Ascending aorta (tissue), 2 donors: ENCODE data around the gene CCDC7. TPM values are rescaled to one million over a fixed set of nuclear protein-coding genes. Genes with fewer than 3 reads are reported as not detected.
"Not testable (repeated sequence)": the region's sequence is repeated elsewhere in the genome, so short reads cannot be mapped to it uniquely, and the experiment has no call there.

Source experiments
- DNase-seq, 2 donors: peaks; one replicate each; pipeline ENCODE4 v3.0.0-alpha.2; 2019; ENCODE audit warnings: low spot score in 2 of 2
- H3K27ac ChIP-seq, 2 donors: fragments of 200-600 bp; sonication (generic); one replicate each; pipeline ENCODE4 v1.5.1; 2016 to 2017; ENCODE audit warnings: mild to moderate bottlenecking in 1 of 2
- H3K27me3 ChIP-seq: fragments of 200-600 bp; sonication (generic); one replicate; pipeline ENCODE4 v1.5.1; 2017
- H3K36me3 ChIP-seq, 2 donors: fragments of 200-600 bp; sonication (generic); one replicate each; pipeline ENCODE4 v1.5.1; 2016
- H3K4me1 ChIP-seq, 2 donors: fragments of 200-600 bp; sonication (generic); one replicate each; pipeline ENCODE4 v1.5.1; 2016 to 2017; ENCODE audit warnings: mild to moderate bottlenecking in 1 of 2
- H3K4me3 ChIP-seq, 2 donors: fragments of 200-600 bp; sonication (generic); one replicate each; pipeline ENCODE4 v1.5.1; 2016 to 2017; ENCODE audit warnings: mild to moderate bottlenecking in 1 of 2
- H3K9me3 ChIP-seq, 2 donors: fragments of 200-600 bp; sonication (generic); one replicate each; pipeline ENCODE4 v1.5.1; 2016
- intact Hi-C: fragments of 100-400 bp; cut with DNase I; formaldehyde crosslinking; loops from one replicate; pipeline ENCODE4 v1.15.1; 2023
- total RNA-seq: library from RNA; depleted of rRNA; stranded (reverse); fragments of >200 nt; gene quantifications from one replicate; pipeline ENCODE4 v1.1.0, GENCODE V29; 2016
- TF ChIP-seq, protein P1 (sequence below), 3 experiments: fragments of 200-600 bp in 2 of 3; fragments of 450-650 bp in 1 of 3; sonication (generic) in 2 of 3; IDR thresholded peaks; one replicate each; pipeline ENCODE4 v1.5.1; 2016 to 2019; ENCODE audit warnings: antibody characterized with exemption in 3 of 3, mild to moderate bottlenecking in 1 of 3, moderate library complexity in 1 of 3

Gene CCDC7
- total RNA-seq, 1 donor from 2014 or later: 56.9 TPM

DNA sequence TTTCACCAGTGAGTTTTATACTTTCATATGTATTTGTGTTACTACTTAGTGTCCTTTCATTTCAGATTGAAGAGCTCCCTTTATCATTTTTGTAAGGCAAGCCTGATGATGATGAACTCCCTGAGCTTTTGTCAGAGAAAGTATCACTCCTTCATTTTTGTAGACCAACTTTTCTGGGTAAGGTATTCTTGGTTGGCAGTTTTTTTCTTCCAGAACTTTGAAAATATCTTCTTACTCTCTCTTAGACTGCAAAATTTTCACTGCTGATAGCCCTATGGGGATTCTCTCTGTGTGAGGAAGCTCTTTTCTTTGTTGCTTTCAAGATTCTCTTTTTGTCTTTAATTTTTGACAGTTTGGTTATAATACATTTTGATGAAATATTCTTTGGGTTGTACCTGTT is 35.7 kb downstream of the CCDC7 start:
- peaks cover 17 to 39% of the 10 kb centered on the region in 2 donors for H3K36me3 ChIP-seq
- intact Hi-C loops: no loop called here
- no peaks in the 10 kb centered on the region for H3K27me3 ChIP-seq
- no peak overlapping the region for H3K4me3 ChIP-seq
- no peak overlapping the region for H3K27ac ChIP-seq
- H3K9me3 ChIP-seq: peaks cover 6 to 17% of the 10 kb centered on the region in 2 donors
- DNase-seq: no peak
- H3K4me1 ChIP-seq: no peaks in the 10 kb centered on the region
- TF ChIP-seq, protein P1, sequence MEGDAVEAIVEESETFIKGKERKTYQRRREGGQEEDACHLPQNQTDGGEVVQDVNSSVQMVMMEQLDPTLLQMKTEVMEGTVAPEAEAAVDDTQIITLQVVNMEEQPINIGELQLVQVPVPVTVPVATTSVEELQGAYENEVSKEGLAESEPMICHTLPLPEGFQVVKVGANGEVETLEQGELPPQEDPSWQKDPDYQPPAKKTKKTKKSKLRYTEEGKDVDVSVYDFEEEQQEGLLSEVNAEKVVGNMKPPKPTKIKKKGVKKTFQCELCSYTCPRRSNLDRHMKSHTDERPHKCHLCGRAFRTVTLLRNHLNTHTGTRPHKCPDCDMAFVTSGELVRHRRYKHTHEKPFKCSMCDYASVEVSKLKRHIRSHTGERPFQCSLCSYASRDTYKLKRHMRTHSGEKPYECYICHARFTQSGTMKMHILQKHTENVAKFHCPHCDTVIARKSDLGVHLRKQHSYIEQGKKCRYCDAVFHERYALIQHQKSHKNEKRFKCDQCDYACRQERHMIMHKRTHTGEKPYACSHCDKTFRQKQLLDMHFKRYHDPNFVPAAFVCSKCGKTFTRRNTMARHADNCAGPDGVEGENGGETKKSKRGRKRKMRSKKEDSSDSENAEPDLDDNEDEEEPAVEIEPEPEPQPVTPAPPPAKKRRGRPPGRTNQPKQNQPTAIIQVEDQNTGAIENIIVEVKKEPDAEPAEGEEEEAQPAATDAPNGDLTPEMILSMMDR (IDR thresholded peaks at IDR 0.05): no peak

DNA sequence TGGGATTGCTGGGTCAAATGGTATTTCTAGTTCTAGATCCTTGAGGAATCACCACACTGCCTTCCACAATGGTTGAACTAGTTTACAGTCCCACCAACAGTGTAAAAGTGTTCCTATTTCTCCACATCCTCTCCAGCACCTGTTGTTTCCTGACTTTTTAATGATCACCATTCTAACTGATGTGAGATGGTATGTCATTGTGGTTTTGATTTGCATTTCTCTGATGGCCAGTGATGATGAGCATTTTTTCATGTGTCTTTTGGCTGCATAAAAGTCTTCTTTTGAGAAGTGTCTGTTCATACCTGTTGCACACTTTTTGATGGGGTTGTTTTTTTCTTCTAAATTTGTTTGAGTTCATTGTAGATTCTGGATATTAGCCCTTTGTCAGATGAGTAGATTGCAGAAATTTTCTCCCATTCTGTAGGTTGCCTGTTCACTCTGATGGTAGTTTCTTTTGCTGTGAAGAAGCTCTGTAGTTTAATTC is 37.1 kb downstream of the CCDC7 start:
- Histone ChIP-seq H3K9me3 (peaks cover 6 to 19% of the 10 kb centered on the region in 2 donors), H3K36me3 (peaks cover 23 to 44% of the 10 kb centered on the region in 2 donors)
- intact Hi-C loops, DNase-seq, H3K4me3 ChIP-seq, H3K27me3 ChIP-seq, H3K4me1 ChIP-seq, H3K27ac ChIP-seq: not testable (repeated sequence)

DNA sequence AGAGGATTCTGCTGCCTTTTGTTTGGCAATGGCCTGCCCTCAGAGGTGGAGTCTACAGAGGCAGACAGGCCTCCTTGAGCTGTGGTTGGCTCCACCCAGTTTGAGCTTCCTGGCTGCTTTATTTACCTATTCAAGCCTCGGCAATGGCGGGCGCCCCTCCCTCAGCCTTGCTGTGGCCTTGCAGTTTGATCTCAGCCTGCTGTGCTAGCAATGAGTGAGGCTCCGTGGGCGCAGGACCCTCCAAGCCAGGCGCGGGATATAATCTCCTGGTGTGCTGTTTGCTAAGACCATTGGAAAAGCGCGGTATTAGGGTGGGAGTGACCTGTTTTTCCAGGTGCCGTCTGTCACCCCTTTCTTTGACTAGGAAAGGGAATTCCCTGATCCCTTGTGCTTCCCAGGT is 42.1 kb downstream of the CCDC7 start:
- H3K27ac ChIP-seq, DNase-seq, H3K9me3 ChIP-seq, H3K4me1 ChIP-seq, intact Hi-C loops, H3K27me3 ChIP-seq, H3K4me3 ChIP-seq: not testable (repeated sequence)
- peaks cover 15 to 31% of the 10 kb centered on the region in 2 donors for H3K36me3 ChIP-seq

GRCh38 chr10:32489158-32489557 is 43.2 kb downstream of the CCDC7 start:
- Histone ChIP-seq H3K27me3 (no peaks in the 10 kb centered on the region), H3K36me3 (peaks cover 15 to 27% of the 10 kb centered on the region in 2 donors), H3K4me3 (no peak overlapping the region), H3K27ac (no peak overlapping the region), H3K4me1 (no peaks in the 10 kb centered on the region), H3K9me3 (peaks cover 0 to 5% of the 10 kb centered on the region in 2 donors)
- DNase-seq: no peak
- intact Hi-C loops: no loop called here
- TF ChIP-seq, protein P1 (IDR thresholded peaks at IDR 0.05): no peak

- intact Hi-C loops: no loop called here
- no peaks in the 10 kb centered on the region for H3K4me1 ChIP-seq
- DNase-seq: no peak
- TF ChIP-seq, protein P1 (IDR thresholded peaks at IDR 0.05): no peak
- H3K27ac ChIP-seq: no peak overlapping the region
- H3K9me3 ChIP-seq: peaks cover 0 to 5% of the 10 kb centered on the region in 2 donors
- H3K27me3 ChIP-seq: no peaks in the 10 kb centered on the region
- no peak overlapping the region for H3K4me3 ChIP-seq
- H3K36me3 ChIP-seq: peaks cover 15 to 27% of the 10 kb centered on the region in 2 donors
Observed at GRCh38 chr10:32489901-32490300, 44.0 kb downstream of the CCDC7 start.

DNA sequence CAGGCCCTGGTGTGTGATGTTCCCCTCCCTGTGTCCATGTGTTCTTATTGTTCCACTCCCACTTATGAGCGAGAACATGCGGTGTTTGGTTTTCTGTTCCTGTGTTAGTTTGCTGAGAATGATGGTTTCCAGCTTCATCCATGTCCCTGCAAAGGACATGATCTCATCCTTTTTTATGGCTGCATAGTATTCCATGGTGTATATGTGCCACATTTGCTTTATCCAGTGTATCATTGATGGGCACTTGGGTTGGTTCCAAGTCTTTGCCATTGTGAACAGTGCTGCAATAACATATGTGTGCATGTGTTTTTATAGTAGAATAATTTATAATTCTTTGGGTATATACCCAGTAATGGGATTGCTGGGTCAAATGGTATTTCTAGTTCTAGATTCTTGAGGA is 48.6 kb downstream of the CCDC7 start:
- intact Hi-C loops, DNase-seq: not testable (repeated sequence)
- H3K9me3 ChIP-seq: peaks cover 0 to 11% of the 10 kb centered on the region in 2 donors

DNA sequence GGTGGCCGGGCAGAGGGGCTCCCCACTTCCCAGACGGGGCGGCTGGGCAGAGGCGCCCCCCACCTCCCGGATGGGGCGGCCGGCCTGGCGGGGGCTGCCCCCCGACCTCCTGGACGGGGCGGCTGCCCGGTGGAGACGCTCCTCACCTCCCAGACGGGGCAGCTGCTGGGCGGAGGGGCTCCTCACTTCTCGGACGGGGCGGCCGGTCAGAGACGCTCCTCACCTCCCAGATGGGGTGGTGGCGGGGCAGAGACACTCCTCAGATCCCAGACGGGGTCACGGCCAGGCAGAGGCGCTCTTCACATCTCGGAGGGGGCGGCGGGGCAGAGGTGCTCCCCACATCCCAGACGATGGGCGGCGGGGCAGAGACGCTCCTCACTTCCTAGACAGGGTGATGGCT is 54.2 kb downstream of the CCDC7 start:
- H3K4me1 ChIP-seq, H3K27ac ChIP-seq, H3K9me3 ChIP-seq, H3K4me3 ChIP-seq, DNase-seq, H3K27me3 ChIP-seq, intact Hi-C loops: not testable (repeated sequence)
- peaks cover 5 to 12% of the 10 kb centered on the region in 2 donors for H3K36me3 ChIP-seq

More for the DNA sequence above, 48.6 kb downstream of the CCDC7 start:
- not testable (repeated sequence) for H3K4me3 ChIP-seq, H3K27ac ChIP-seq, H3K27me3 ChIP-seq, H3K36me3 ChIP-seq, H3K4me1 ChIP-seq

DNA sequence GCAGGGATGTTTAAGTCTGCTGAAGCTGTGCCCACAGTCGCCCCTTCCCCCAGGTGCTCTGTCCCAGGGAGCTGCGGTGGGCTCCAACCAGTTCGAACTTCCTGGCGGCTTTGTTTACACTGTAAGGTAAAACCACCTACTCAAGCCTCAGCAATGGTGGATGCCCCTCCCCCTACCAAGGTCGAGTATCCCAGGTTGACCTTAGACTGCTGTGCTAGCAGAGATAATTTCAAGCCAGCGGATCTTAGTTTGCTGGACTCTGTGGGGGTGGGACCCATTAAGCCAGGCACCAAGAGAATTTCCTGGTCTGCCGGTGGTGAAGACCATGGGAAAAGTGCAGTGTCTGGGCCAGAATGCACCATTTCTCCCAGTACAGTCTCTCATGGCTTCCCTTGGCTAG is 56.0 kb downstream of the CCDC7 start:
- H3K27ac ChIP-seq: no peak overlapping the region
- peaks cover 5 to 14% of the 10 kb centered on the region in 2 donors for H3K36me3 ChIP-seq
- H3K27me3 ChIP-seq: no peaks in the 10 kb centered on the region
- no peak for DNase-seq
- TF ChIP-seq, protein P1 (IDR thresholded peaks at IDR 0.05): no peak
- no peaks in the 10 kb centered on the region for H3K9me3 ChIP-seq
- H3K4me1 ChIP-seq: no peaks in the 10 kb centered on the region
- intact Hi-C loops: no loop called here
- H3K4me3 ChIP-seq: no peak overlapping the region

GRCh38 chr10:32505762-32506420 is 60.0 kb downstream of the CCDC7 start:
- peaks cover 5 to 16% of the 10 kb centered on the region in 2 donors for H3K36me3 ChIP-seq
- H3K4me1 ChIP-seq, intact Hi-C loops, H3K27ac ChIP-seq, H3K27me3 ChIP-seq, H3K9me3 ChIP-seq, H3K4me3 ChIP-seq, DNase-seq: not testable (repeated sequence)
